ENCODE measurements around the gene CNRIP1. TPM values are rescaled to one million over a fixed set of nuclear protein-coding genes. Genes with fewer than 3 reads are reported as not detected.

CNRIP1 gene, protein sequence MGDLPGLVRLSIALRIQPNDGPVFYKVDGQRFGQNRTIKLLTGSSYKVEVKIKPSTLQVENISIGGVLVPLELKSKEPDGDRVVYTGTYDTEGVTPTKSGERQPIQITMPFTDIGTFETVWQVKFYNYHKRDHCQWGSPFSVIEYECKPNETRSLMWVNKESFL
- total RNA-seq: 14.1 TPM
- 8.7 TPM for polyA plus RNA-seq (ENCODE audit: insufficient read depth, low read depth, low replicate concordance)
- long read RNA-seq, donor 1, transcript CNRIP1-201 (3 exons, 1,953 nt): major isoform, 8 of 9 reads
- long read RNA-seq, donor 1, partial matches to known transcripts: 0 of 9 reads
- long read RNA-seq, donor 1, other reads (novel, unspliced or antisense): 0 of 9 reads
- long read RNA-seq, donor 2, partial matches to known transcripts: 0 of 4 reads
- long read RNA-seq, donor 2, other reads (novel, unspliced or antisense): 0 of 4 reads
- long read RNA-seq, donor 3, partial matches to known transcripts: 0 of 6 reads
- long read RNA-seq, donor 3, other reads (novel, unspliced or antisense): 0 of 6 reads
- long read RNA-seq, donor 4, transcript CNRIP1-201 (3 exons, 1,953 nt): major isoform, 7 of 7 reads
- long read RNA-seq, donor 4, partial matches to known transcripts: 0 of 7 reads
- long read RNA-seq, donor 4, other reads (novel, unspliced or antisense): 0 of 7 reads
- long read RNA-seq, donor 5: 0 reads
- long read RNA-seq, donor 6, transcript CNRIP1-201 (3 exons, 1,953 nt): major isoform, 12 of 12 reads
- long read RNA-seq, donor 6, partial matches to known transcripts: 0 of 12 reads
- long read RNA-seq, donor 6, other reads (novel, unspliced or antisense): 0 of 12 reads
- long read RNA-seq, donor 7, transcript CNRIP1-201 (3 exons, 1,953 nt): major isoform, 10 of 14 reads
- long read RNA-seq, donor 7, partial matches to known transcripts: 2 of 14 reads
- long read RNA-seq, donor 7, other reads (novel, unspliced or antisense): 2 of 14 reads
- long read RNA-seq, donor 8, transcript CNRIP1-201 (3 exons, 1,953 nt): major isoform, 11 of 11 reads
- long read RNA-seq, donor 8, partial matches to known transcripts: 0 of 11 reads
- long read RNA-seq, donor 8, other reads (novel, unspliced or antisense): 0 of 11 reads
- long read RNA-seq, donor 9, transcript CNRIP1-201 (3 exons, 1,953 nt): major isoform, 6 of 6 reads
- long read RNA-seq, donor 9, partial matches to known transcripts: 0 of 6 reads
- long read RNA-seq, donor 9, other reads (novel, unspliced or antisense): 0 of 6 reads
- long read RNA-seq, donor 10, partial matches to known transcripts: 0 of 2 reads
- long read RNA-seq, donor 10, other reads (novel, unspliced or antisense): 0 of 2 reads

DNA sequence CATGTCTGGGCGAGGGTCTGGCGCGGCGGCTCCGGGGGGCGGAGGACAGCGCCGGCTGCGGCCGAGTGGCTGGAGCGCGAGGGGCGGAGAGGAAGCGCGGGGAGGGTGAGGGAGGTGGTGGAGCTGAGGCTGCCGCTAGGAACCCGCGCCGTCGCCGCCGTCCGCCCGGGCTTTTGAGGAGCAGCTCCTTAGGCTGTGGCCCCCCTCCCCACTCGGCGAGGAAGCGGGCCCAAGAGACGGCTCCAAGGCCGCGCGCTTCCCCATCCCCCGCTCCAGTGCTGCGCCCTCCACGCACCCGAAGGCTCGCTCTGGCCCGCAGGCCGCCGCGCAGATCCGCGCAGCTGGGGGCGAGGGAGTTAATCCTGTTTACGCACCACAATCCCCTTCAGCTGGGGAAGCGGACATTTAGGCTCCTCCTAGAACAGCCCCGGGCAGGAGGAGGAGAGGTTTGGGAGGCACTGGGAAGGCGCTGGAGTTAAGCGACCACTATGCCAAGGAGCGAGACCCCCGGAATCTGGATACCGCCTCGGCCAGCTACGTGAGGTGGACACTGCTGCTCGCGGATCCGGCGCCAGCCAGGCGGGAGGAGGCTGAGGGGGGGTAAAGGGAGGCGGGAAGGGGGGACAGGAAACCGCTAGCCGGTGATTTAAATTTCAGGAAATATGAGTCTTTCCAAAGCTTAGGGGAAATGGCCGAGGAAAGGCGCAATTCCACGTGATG, at the start of gene CNRIP1:
Gene CNRIP1 (minus strand): TSS at position 552 of the 720 bp plus-strand sequence. CDS start 549 bp downstream, at position 3.
- TF ChIP-seq, protein P1, sequence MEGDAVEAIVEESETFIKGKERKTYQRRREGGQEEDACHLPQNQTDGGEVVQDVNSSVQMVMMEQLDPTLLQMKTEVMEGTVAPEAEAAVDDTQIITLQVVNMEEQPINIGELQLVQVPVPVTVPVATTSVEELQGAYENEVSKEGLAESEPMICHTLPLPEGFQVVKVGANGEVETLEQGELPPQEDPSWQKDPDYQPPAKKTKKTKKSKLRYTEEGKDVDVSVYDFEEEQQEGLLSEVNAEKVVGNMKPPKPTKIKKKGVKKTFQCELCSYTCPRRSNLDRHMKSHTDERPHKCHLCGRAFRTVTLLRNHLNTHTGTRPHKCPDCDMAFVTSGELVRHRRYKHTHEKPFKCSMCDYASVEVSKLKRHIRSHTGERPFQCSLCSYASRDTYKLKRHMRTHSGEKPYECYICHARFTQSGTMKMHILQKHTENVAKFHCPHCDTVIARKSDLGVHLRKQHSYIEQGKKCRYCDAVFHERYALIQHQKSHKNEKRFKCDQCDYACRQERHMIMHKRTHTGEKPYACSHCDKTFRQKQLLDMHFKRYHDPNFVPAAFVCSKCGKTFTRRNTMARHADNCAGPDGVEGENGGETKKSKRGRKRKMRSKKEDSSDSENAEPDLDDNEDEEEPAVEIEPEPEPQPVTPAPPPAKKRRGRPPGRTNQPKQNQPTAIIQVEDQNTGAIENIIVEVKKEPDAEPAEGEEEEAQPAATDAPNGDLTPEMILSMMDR (IDR thresholded peaks at IDR 0.05; ENCODE audit: borderline replicate concordance, extremely low read depth, insufficient read depth): no peak
- Histone ChIP-seq H3K27ac (ENCODE audit: low read depth in 2 of 2, low read length in 2 of 2) (peak within 1 kb of the TSS; percentile 83 to 89), H3K4me1 (ENCODE audit: control insufficient read depth in 2 of 3, insufficient read depth in 2 of 3, low read depth in 1 of 3, low read length in 3 of 3) (peaks cover 0 to 8% (median 0%) of the 10 kb centered on the region in 3 donors), H3K27me3 (ENCODE audit: control insufficient read depth, insufficient read depth, low read length) (no peaks in the 10 kb centered on the region), H3K4me3 (ENCODE audit: low read length in 3 of 3) (peak within 1 kb of the TSS; percentile 62 to 71 (median 66)), H3K9me3 (ENCODE audit: control insufficient read depth in 2 of 3, insufficient read depth in 1 of 3, low read length in 3 of 3) (no peaks in the 10 kb centered on the region), H3K9ac (ENCODE audit: low read length in 3 of 3) (peak within 1 kb of the TSS; percentile 61 to 75 (median 74)), H3K36me3 (ENCODE audit: control insufficient read depth in 2 of 3, insufficient read depth in 3 of 3, low read length in 3 of 3) (no peaks in the 10 kb centered on the region)
- DNase-seq (peak; percentile 74 to 90 (median 84)), FAIRE-seq (no peak)
- intact Hi-C loops (cut with DNase I): no loop called here

DNA sequence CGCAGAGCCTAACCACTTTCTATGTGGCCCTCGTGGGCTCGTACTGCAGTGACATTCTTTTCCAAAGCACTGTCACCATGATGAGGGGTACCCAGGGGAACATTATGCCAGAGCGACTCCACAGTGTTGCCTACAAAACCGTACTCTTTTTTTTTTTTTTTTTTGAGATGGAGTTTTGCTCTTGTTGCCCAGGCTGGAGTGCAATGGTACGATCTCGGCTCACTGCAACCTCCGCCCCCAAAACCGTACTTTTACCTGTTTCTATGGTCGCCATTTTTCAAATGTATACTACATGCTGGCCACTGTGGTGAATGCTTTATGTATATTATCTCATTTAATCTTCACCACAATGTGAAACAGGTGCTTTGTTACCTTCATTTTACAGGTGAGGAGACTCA, 49.6 kb upstream of the CNRIP1 start:
- no peaks in the 10 kb centered on the region for H3K9me3 ChIP-seq (ENCODE audit: control insufficient read depth in 2 of 3, insufficient read depth in 1 of 3, low read length in 3 of 3)
- H3K27ac ChIP-seq (ENCODE audit: low read depth in 2 of 2, low read length in 2 of 2): no peak overlapping the region
- H3K27me3 ChIP-seq (ENCODE audit: control insufficient read depth, insufficient read depth, low read length): no peaks in the 10 kb centered on the region
- TF ChIP-seq, protein P1 (IDR thresholded peaks at IDR 0.05; ENCODE audit: borderline replicate concordance, extremely low read depth, insufficient read depth): no peak
- no peak overlapping the region for H3K4me3 ChIP-seq (ENCODE audit: low read length in 3 of 3)
- no peaks in the 10 kb centered on the region for H3K36me3 ChIP-seq (ENCODE audit: control insufficient read depth in 2 of 3, insufficient read depth in 3 of 3, low read length in 3 of 3)
- intact Hi-C loops (cut with DNase I): no loop called here
- DNase-seq (no peak), FAIRE-seq (no peak)
- peaks cover 0 to 4% (median 0%) of the 10 kb centered on the region in 3 donors for H3K4me1 ChIP-seq (ENCODE audit: control insufficient read depth in 2 of 3, insufficient read depth in 2 of 3, low read depth in 1 of 3, low read length in 3 of 3)
- no peak overlapping the region for H3K9ac ChIP-seq (ENCODE audit: low read length in 3 of 3)

DNA sequence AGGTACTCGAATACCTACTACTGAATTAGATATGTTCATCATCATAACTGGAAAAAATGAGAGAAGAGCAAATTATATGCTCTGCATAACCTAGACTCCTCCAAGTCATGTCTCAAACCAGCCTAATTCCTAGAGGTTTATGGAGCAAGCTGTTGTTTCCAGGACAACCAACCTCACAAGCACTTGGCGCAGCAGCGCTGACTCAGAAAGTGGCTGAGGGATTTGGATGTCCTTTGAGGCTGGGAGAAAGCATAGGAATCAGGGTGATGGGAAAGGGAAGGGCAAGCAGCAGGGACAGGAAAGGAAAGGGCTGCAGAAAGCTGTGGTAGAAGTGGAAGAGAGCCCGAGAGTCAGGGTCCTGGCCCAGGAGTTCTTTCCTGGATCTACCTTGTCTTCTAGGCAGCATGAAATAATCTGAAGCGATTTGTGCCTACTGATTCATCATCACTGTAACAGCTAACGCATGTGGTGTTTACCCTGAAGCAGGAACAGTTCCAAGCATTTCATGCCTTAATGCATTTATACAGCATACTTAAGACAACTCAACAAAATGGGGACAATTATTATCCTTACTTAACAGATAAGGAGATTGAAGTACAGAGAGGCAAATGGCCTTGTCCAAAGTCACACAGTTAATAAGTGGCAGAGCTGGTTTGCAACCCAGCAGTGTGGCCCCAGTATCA, 49.0 kb upstream of the CNRIP1 start:
- intact Hi-C loops (cut with DNase I): no loop called here
- Histone ChIP-seq H3K27ac (ENCODE audit: low read depth in 2 of 2, low read length in 2 of 2) (no peak overlapping the region), H3K36me3 (ENCODE audit: control insufficient read depth in 2 of 3, insufficient read depth in 3 of 3, low read length in 3 of 3) (no peaks in the 10 kb centered on the region), H3K9me3 (ENCODE audit: control insufficient read depth in 2 of 3, insufficient read depth in 1 of 3, low read length in 3 of 3) (no peaks in the 10 kb centered on the region), H3K4me1 (ENCODE audit: control insufficient read depth in 2 of 3, insufficient read depth in 2 of 3, low read depth in 1 of 3, low read length in 3 of 3) (peaks cover 0 to 4% (median 0%) of the 10 kb centered on the region in 3 donors), H3K9ac (ENCODE audit: low read length in 3 of 3) (no peak overlapping the region), H3K4me3 (ENCODE audit: low read length in 3 of 3) (no peak overlapping the region), H3K27me3 (ENCODE audit: control insufficient read depth, insufficient read depth, low read length) (no peaks in the 10 kb centered on the region)
- TF ChIP-seq, protein P1 (IDR thresholded peaks at IDR 0.05; ENCODE audit: borderline replicate concordance, extremely low read depth, insufficient read depth): no peak
- FAIRE-seq (no peak), DNase-seq (peak in 4 of 5 donors; percentile 44 to 89 (median 75))
